ENCODE measurements around the gene CLDN6. TPM values are rescaled to one million over a fixed set of nuclear protein-coding genes. Genes with fewer than 3 reads are reported as not detected.

The CLDN6 gene
- total and polyA plus RNA-seq, 9 of the 15 experiments (the other 6 are each of a cell fraction or from before 2014, with no cell fraction given), result 0.22 to 0.75 (median 0.38) TPM; not detected in 3

- TF ChIP-seq ZNF561 (CRISPR knock-in tag; conservative IDR thresholded peaks at IDR 0.05) (no peak), BMI1 (IDR thresholded peaks at IDR 0.05; ENCODE audit: low read length) (no peak), SRSF1 (IDR thresholded peaks at IDR 0.05; ENCODE audit: low read depth, low read length) (no peak), HNRNPUL1 (IDR thresholded peaks at IDR 0.05; ENCODE audit: low read length) (no peak), ZFPM2 (CRISPR knock-in tag; IDR thresholded peaks at IDR 0.05) (no peak), PTTG1 (tag; IDR thresholded peaks at IDR 0.05; ENCODE audit: low read depth) (no peak), NR1H2 (CRISPR knock-in tag; IDR thresholded peaks at IDR 0.05) (no peak), FOXK2 (conservative IDR thresholded peaks at IDR 0.05 in 1 of 2, IDR thresholded peaks at IDR 0.05 in 1 of 2; ENCODE audit: low read depth in 2 of 2) (no peak), U2AF2 (optimal IDR thresholded peaks at IDR 0.05; ENCODE audit: low read depth, low read length) (no peak), GTF2E2 (tag; IDR thresholded peaks at IDR 0.05) (no peak), NR2C2 (CRISPR knock-in tag; IDR thresholded peaks at IDR 0.05) (0 out of 2 replicates have a peak, but pooled peaks have one; percentile 33), NR2C2 (tag; IDR thresholded peaks at IDR 0.05) (peak; percentile 97), IRF2 (CRISPR knock-in tag; IDR thresholded peaks at IDR 0.05) (no peak), GABPA (tag; conservative IDR thresholded peaks at IDR 0.05; ENCODE audit: low read depth) (peak; percentile 84), SFPQ (IDR thresholded peaks at IDR 0.05; ENCODE audit: low read depth, low read length) (no peak), TARDBP (IDR thresholded peaks at IDR 0.05) (no peak), FOXP4 (CRISPR knock-in tag; IDR thresholded peaks at IDR 0.05; ENCODE audit: borderline replicate concordance) (0 out of 2 replicates have a peak, but pooled peaks have one; percentile 22), THAP12 (CRISPR knock-in tag; IDR thresholded peaks at IDR 0.05) (no peak), ETS2 (tag; IDR thresholded peaks at IDR 0.05; ENCODE audit: borderline replicate concordance, poor library complexity, severe bottlenecking) (no peak), MAX (CRISPR knock-in tag; IDR thresholded peaks at IDR 0.05) (peak; percentile 23; the same call in 1 of the 2 replicates), ETV6 (IDR thresholded peaks at IDR 0.05; ENCODE audit: borderline replicate concordance in 1 of 2, low read depth in 2 of 2, low read length in 1 of 2) (no peak; a peak in 1 of 4 replicates), ETV6 (CRISPR knock-in tag; IDR thresholded peaks at IDR 0.05; ENCODE audit: borderline replicate concordance) (no peak)
Observed at GRCh38 chr16:2981177-2981898, 36.6 kb downstream of the CLDN6 start (continued).

Measured in K562 (cell line).